HG03066 (cell line): ENCODE data around the gene TMEM18.

Experiments
- ATAC-seq: cut with Tn5 transposase; IDR thresholded peaks from one replicate; pipeline ENCODE4 v1.9.1; 2021; ENCODE audit warnings: low read depth; ENCODE audit not compliant: unreplicated experiment

Gene TMEM18

DNA sequence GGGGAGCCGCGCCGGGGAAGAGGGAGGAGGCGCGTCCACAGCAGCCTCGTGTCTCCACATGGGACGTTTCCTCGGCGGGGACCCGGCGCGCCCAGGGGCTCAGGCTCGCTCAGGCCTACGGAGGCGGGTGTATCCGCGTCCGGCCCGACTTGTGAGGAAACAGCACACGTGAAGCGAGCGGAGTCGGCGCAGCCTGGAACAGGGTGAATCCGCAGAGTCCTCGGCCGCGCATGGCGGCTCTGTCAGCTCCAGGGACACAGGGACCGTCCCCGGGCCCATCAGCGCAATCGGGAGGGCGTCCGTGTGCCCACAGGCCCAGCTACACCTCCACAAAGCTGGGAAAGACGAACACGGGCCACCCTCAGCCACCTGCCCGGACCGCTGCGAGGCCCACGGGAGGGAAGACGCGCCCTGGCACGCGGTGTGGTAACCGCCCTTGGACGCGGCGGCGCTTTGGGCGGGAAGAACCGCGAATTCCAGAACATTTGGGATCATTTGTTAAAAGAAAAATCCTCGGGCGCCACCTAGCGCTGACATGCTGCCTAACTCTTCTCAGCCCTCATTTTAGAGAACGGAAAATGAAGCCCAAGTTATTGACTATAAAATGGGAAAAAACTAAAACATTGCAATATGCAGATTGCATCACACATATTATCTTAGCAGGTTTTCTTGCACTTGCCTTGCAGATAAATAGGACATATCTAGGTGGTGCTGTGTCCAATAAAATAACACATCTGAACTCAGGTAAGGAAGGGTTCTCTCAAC, 40.4 kb downstream of the TMEM18 start:
- no peak for ATAC-seq

- no peak for ATAC-seq
These were observed 41.3 kb downstream of the TMEM18 start for GRCh38 chr2:635687-636621.

DNA sequence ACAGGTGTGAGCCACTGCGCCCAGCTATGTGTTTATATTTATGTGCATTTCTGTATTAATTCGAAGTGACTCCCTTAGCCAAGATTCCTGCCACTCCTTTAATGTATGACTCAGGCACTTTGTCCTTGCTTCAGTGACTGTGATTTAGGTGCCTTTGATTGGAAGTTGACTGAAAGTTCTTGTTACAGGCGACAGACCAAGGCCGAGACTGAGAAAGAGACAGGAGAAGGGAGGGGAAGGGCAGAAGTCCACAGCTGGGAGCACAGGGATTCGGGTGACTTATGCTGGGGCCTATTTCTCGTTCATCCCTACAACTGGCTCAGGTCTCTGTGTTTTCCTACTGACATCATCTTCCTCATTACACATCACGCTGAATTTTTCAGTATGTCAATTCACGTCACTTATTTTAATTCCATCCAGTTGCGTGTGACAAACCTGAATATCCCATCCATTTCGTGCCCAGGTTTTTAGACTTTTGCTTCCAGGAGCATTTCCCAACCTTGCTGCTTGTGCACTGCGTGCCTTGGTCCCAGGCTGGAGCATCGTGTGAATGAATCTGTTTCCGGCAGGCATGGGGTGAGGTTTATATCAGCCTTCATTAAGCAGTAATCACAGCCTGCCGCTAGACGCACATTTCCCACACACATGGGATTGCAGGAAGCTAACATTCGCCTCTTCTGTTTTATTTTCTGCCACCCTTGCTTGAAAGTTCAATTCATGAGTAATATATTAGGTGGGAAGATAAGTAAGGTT, 42.4 kb downstream of the TMEM18 start:
- ATAC-seq: no peak

GRCh38 chr2:634041-634440, 43.2 kb downstream of the TMEM18 start:
- no peak for ATAC-seq

GRCh38 chr2:633371-633770, 43.8 kb downstream of the TMEM18 start:
- ATAC-seq: no peak

DNA sequence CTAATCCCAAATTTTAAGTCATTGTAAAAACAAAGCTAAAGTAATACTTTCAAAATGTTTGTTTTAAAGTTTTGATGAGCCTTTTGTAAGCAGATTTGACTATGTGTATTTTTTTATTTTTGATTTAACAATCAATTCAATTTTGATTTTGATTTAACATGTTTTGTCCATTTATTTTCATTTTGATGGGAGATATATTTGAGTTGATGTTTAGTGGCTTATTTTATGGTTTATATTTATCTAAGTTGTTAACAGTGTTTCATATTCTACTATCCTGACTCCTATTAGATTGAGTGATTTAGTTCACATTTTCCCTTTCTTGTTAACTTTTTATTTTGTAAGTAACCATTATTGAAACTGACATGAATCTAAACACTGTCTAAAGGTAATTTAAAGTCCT, 44.7 kb downstream of the TMEM18 start:
- ATAC-seq: no peak

DNA sequence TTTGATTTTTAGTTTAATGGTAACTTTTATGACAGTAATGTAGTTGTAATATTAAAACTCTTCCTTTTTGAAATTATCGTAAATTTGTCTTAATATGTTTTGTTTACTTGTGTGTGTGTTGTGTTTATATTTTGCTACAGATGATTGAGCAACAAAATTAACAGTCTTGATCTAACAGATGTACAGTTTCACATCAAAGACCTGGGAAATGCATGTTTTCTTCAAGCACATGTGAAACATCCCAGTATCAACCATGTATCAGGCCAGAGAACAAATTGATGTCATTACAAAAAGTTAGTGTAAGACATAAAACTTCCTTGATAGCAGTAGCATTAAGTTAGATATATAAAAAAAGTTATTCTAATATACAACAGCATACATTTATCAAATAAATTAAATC, 45.5 kb downstream of the TMEM18 start:
- no peak for ATAC-seq

DNA sequence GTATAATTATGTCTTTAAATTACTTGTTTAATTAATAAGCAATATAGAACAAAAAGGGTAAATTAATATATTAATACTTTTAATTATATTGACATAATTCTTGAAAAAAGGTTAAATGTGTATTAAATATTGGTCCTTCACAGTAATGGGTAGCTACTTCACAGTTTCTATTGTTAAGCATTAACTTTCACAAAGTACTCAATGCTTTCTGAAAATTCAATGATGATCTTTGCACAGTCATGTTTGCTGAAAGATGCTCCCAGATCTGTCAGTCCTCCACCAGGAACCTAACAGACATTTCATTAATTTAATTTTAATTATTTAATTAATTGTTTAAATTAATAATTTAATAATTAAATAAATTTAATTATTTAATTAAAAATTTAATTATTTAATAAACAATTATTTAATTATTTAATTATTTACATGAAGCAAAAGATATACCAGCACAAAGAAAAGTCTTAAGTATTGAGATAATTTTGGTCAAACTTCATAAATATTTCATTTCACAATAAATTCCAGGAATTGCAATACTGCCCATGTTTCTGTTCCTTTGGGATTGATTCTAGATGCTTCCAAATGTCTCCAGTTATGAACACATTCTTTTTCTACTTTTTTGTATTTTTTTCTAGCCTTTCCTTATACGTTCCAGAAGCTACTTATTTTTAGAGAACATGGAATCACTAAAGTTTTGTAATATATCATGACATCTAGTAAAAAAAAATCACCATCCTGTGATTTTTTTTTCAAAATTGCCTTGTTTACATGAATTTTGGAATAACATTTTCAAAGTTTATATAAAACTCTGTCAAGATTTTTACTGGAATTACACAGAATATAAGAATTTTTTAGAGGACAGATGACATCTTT, 46.5 kb downstream of the TMEM18 start:
- ATAC-seq: no peak

- no peak for ATAC-seq
These were observed 47.2 kb downstream of the TMEM18 start for GRCh38 chr2:629961-630360.

- ATAC-seq: no peak
These were observed 48.6 kb downstream of the TMEM18 start for GRCh38 chr2:628651-629050.

DNA sequence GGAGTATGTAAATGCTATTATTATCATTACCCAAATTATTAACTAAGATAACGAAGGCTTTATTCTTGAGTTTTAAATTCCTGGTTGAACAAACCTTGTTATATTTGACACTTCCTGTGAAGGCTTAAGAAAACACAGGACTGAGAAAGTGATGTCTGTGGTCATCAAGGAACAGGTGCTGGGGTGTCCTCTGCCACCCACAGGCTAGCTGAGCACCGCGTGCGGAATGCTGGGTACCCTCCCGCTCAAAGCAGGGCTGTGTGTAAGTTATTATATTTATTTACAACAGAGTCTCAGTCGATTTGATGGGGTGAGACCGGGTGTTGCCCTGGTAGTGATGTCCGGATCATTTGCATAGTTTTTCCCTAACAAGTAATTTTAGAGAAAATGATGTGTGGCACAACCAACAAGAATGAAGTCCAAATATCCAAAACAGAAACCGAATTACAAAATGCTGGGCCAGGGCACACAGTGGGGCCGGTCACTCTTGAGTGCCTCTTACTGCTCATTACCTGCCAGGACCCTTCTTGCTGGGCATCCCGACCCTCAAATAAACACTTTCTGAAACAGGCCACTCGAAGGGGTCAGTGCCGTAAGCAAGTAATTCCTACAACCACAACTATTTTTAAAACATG, 49.2 kb downstream of the TMEM18 start:
- ATAC-seq: no peak

DNA sequence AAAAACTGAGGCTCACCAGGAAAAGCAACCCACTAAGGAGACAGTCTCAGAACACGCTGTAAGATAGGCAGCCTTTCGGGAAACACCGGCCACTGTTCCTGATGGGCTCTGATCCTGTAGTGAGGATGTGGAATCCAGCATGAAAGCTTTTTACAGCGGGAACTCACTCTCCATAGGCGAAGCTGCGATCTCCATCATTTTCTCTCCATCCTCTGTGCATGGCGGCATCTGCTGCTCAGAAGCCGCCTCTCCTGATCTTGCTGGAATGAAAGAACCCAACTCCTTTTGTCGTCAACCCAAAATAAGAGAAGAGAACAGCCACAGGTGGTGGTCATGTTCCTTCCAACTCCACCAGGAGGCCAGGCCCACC, 49.9 kb downstream of the TMEM18 start:
- no peak for ATAC-seq

DNA sequence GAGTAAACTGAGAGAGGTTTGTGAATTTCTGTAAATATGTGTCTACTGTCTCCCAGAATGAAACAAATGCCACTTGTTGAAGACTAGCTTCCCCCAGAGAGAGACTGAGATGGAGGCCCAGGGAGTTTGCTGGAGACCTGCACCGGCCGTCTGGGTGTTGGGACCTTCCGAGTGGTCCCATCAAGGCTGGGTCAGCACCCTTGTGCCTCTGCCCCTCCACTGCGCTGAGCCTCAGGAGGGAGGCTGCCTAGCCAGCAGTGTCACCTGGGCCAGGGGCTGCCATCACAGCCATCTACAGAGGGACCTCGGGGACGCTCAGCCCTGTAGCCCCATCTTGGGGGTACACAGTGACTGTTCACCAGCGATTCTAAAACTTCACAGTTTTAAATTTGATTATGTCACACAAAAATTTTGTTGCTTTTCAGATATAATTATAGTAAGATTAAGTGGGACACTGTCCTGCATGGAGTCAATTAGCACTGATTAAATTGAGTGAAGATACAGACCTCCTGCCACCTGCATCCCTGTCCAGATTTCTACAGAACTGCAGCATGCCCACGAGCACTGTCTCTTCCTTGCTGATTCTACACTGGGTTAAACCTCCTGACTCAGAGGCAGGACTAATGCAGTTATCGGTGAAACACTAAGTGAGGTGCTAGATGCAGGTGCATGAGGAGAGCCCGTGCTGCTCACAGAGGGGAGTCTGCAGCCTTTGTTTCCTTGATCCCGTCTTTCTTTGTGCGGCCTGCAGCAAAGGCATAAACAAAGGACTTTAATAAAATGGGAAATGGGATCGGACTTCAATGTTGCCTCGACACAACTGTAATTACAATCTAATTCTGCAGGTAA, 50.5 kb downstream of the TMEM18 start:
- no peak for ATAC-seq

- ATAC-seq: no peak
These were observed 51.5 kb downstream of the TMEM18 start for GRCh38 chr2:625415-626333.

- ATAC-seq: no peak
These were observed 52.5 kb downstream of the TMEM18 start for GRCh38 chr2:624551-625347.

DNA sequence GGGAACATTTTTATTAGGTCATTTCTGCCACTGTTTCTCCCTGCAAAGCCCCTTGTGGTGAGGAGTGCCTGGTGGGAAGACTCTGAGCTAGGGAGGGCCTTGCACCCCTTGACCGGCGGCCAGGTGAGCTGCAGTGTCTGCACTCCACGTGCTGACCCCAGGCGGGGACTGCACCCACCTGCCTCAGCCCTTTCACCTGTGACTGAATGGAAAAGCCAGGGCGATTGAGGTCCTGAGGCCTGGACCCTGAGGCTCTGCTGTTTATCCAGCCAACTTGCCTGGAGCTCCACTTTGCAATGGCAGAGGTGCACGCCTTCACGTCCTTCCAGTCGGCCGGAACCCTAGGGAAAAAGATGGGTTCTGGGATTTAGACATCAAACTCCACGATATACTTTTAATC, 53.1 kb downstream of the TMEM18 start:
- ATAC-seq: no peak
